Erythroblast (primary cell): ENCODE results near the gene ZSWIM6.

Experiments
- GATA1 ChIP-seq: IDR thresholded peaks from 2 replicates; pipeline ENCODE4 v1.6.1; 2011; ENCODE audit warnings: low read depth, mild to moderate bottlenecking, control low read depth, low read length, moderate library complexity
- POLR2A ChIP-seq: IDR thresholded peaks from 2 replicates; pipeline ENCODE4 v1.6.1; 2011; ENCODE audit warnings: mild to moderate bottlenecking, low read length

DNA sequence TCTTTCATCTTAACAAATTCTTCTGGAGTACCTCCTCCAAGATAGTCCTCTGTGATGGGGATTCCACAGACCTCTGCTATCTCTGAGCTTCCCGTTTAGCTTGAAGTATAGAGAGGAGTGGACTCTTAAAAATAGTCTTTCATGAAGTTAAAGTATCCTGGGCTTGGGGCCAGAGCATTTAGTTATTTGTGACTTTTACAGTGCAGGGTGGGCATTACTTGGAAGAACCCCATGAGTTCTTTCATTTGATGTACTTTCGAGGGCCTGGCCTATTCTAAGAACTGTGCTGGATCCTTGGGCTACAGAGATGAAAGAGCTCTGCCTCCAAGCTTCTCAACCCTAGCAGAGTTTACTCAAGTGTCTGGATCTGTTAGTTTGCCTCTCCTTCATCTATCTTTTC lies 131.5 kb downstream of the ZSWIM6 start:
- TF ChIP-seq POLR2A: no peak
- no peak for TF ChIP-seq GATA1
